CD4-positive, alpha-beta T cell (primary cell): Measurements from ENCODE around the gene PTPMT1. TPM values are rescaled to one million over a fixed set of nuclear protein-coding genes. Genes with fewer than 3 reads are reported as not detected.

ENCODE experiments used
- ATAC-seq: fragments of 200-7000 bp; cut with Tn5 transposase; one replicate; pipeline ENCODE4 v1.10.0; 2022; ENCODE audit warnings: mild to moderate bottlenecking; ENCODE audit not compliant: poor library complexity
- CTCF ChIA-PET: fragments of 350-600 bp; sonication (Branson Sonifier 250); formaldehyde crosslinking; loops from one replicate; lab custom pipeline; 2021; ENCODE audit warnings: antibody characterized with exemption, inconsistent platforms; lab: Charles Lee
- POLR2A ChIA-PET: fragments of 350-600 bp; sonication (Branson Sonifier 250); formaldehyde crosslinking; loops from one replicate; lab custom pipeline; 2021; ENCODE audit warnings: antibody characterized with exemption, inconsistent platforms; lab: Charles Lee
- DNase-seq, 14 experiments: peaks; one replicate each; pipeline ENCODE4 v3.0.0-alpha.2; 2013 to 2020; ENCODE audit warnings: mixed read lengths in 2 of 14
- H3K27ac ChIP-seq, 2 donors: one replicate each; pipeline versions ENCODE4 v1.5.1 to v1.7.0; 2013; ENCODE audit warnings: low read length in 2 of 2, low read depth in 1 of 2, mild to moderate bottlenecking in 1 of 2
- H3K27me3 ChIP-seq, 2 experiments: 1 replicate in 1 of 2; 2 replicates in 1 of 2; pipeline versions ENCODE4 v1.6.1 to v1.7.0; 2013; ENCODE audit warnings: low read length in 2 of 2, control low read depth in 1 of 2, mild to moderate bottlenecking in 1 of 2, moderate library complexity in 1 of 2; ENCODE audit not compliant: insufficient read depth in 2 of 2, control insufficient read depth in 1 of 2
- H3K36me3 ChIP-seq: one replicate; pipeline ENCODE4 v1.6.1; 2013; ENCODE audit warnings: low read length, control low read depth; ENCODE audit not compliant: insufficient read depth
- H3K4me1 ChIP-seq: one replicate; pipeline ENCODE4 v1.6.1; 2013; ENCODE audit warnings: low read length, control low read depth; ENCODE audit not compliant: insufficient read depth
- H3K4me3 ChIP-seq: one replicate; pipeline ENCODE4 v1.5.1; 2013; ENCODE audit warnings: mild to moderate bottlenecking, low read length, moderate library complexity
- H3K9me3 ChIP-seq, 2 experiments: 1 replicate in 1 of 2; 2 replicates in 1 of 2; pipeline versions ENCODE4 v1.6.1 to v1.7.0; 2013; ENCODE audit warnings: low read length in 2 of 2, mild to moderate bottlenecking in 2 of 2, control low read depth in 1 of 2, moderate library complexity in 1 of 2; ENCODE audit not compliant: control insufficient read depth in 1 of 2, insufficient read depth in 1 of 2
- H3K27ac Mint-ChIP-seq: one replicate; pipeline ENCODE4 v1.8.0; 2020; ENCODE audit warnings: mixed read lengths
- H3K27me3 Mint-ChIP-seq: one replicate; pipeline ENCODE4 v1.8.0; 2021; ENCODE audit warnings: mixed read lengths
- H3K36me3 Mint-ChIP-seq: one replicate; pipeline ENCODE4 v1.8.0; 2021; ENCODE audit warnings: low read depth, mixed read lengths
- H3K4me1 Mint-ChIP-seq: one replicate; pipeline ENCODE4 v1.8.0; 2021; ENCODE audit warnings: low read depth, mixed read lengths
- H3K4me3 Mint-ChIP-seq: one replicate; pipeline ENCODE4 v1.8.0; 2020; ENCODE audit warnings: mild to moderate bottlenecking, mixed read lengths
- H3K9me3 Mint-ChIP-seq: one replicate; pipeline ENCODE4 v1.8.0; 2020; ENCODE audit warnings: mixed read lengths
- CTCF ChIP-seq: fragments of 200-600 bp; IDR thresholded peaks from one replicate; pipeline ENCODE4 v1.8.0; 2022; ENCODE audit warnings: antibody characterized with exemption, mild to moderate bottlenecking
- intact Hi-C, 2 experiments: fragments of 100-400 bp; cut with DNase I in 1 of 2; cut with micrococcal nuclease in 1 of 2; formaldehyde crosslinking; loops; one replicate each; pipeline versions ENCODE4 v1.15.1 to v1.9.0; 2023 to 2025; cut with DNase I, micrococcal nuclease
- total RNA-seq, 174 experiments: library from RNA in 2 of 174; stranded (reverse) in 2 of 174; gene quantifications; one replicate each; pipeline ENCODE4 v1.2.3 and lab custom pipeline; 2021 to 2026

PTPMT1 gene
- total RNA-seq, 2 experiments from 2014 or later = 18.9 to 26.7 TPM

GRCh38 chr11:47536915-47537314, 28.5 kb upstream of the PTPMT1 start:
- ChIA-PET POLR2A (interaction anchor here (1.4 kb wide), 1 partner anchor 14 kb away, joined by 3 read pairs; no protein-coding TSS in a partner anchor), CTCF (interaction anchor here (0.7 to 7.9 kb wide), 4 partner anchors 10 to 645 kb away, joined by 3 to 31 read pairs (median 3); partner anchors contain the start of gene CELF1)
- H3K36me3 ChIP-seq = peaks cover 12% of the 10 kb centered on the region
- Mint-ChIP-seq H3K27me3 (no peaks in the 10 kb centered on the region), H3K27ac (no peak overlapping the region), H3K36me3 (peaks cover 46% of the 10 kb centered on the region), H3K4me1 (peaks cover 61% of the 10 kb centered on the region), H3K9me3 (no peaks in the 10 kb centered on the region), H3K4me3 (no peak overlapping the region)
- H3K27ac ChIP-seq = no peak overlapping the region
- DNase-seq = no peak
- ATAC-seq = no peak
- H3K4me3 ChIP-seq = no peak overlapping the region
- H3K4me1 ChIP-seq = peaks cover 50% of the 10 kb centered on the region
- no peaks in the 10 kb centered on the region for H3K9me3 ChIP-seq
- no peaks in the 10 kb centered on the region for H3K27me3 ChIP-seq
- intact Hi-C loops = no loop called here
- no peak for TF ChIP-seq CTCF

GRCh38 chr11:47538741-47539565, 26.4 kb upstream of the PTPMT1 start:
- Histone ChIP-seq H3K36me3 (peaks cover 16% of the 10 kb centered on the region), H3K4me1 (peaks cover 56% of the 10 kb centered on the region), H3K9me3 (no peaks in the 10 kb centered on the region), H3K27me3 (no peaks in the 10 kb centered on the region), H3K27ac (no peak overlapping the region), H3K4me3 (no peak overlapping the region)
- ChIA-PET CTCF (interaction anchor here (0.7 to 7.9 kb wide), 2 partner anchors 13 to 280 kb away, joined by 3 to 31 read pairs; partner anchors contain the start of gene CELF1), POLR2A (interaction anchor here (0.6 to 2.2 kb wide), 3 partner anchors 14 to 200 kb away, joined by 3 to 7 read pairs (median 3); no protein-coding TSS in a partner anchor)
- ATAC-seq (no peak), DNase-seq (no peak)
- no peaks in the 10 kb centered on the region for H3K9me3 Mint-ChIP-seq
- TF ChIP-seq CTCF = no peak
- H3K36me3 Mint-ChIP-seq = peaks cover 40% of the 10 kb centered on the region
- H3K27ac Mint-ChIP-seq = peak overlapping the region; percentile 77
- H3K27me3 Mint-ChIP-seq = no peaks in the 10 kb centered on the region
- peak overlapping the region; percentile 23 for H3K4me3 Mint-ChIP-seq
- peaks cover 70% of the 10 kb centered on the region for H3K4me1 Mint-ChIP-seq
- intact Hi-C loops = no loop called here

- ATAC-seq (no peak), DNase-seq (no peak)
- H3K9me3 ChIP-seq = no peaks in the 10 kb centered on the region
- CTCF ChIA-PET = interaction anchor here (7.9 kb wide), 1 partner anchor 13 kb away, joined by 31 read pairs; the partner anchor contains the start of gene CELF1
- H3K36me3 ChIP-seq = peaks cover 14% of the 10 kb centered on the region
- peaks cover 54% of the 10 kb centered on the region for H3K4me1 ChIP-seq
- peak overlapping the region; percentile 77 for H3K27ac Mint-ChIP-seq
- no peak overlapping the region for H3K27ac ChIP-seq
- H3K4me3 ChIP-seq = no peak overlapping the region
- no peaks in the 10 kb centered on the region for H3K27me3 Mint-ChIP-seq
- no peaks in the 10 kb centered on the region for H3K27me3 ChIP-seq
- peaks cover 46% of the 10 kb centered on the region for H3K36me3 Mint-ChIP-seq
- intact Hi-C loops = loop anchor here in 1 of 2 experiments (10.0 kb wide), 1 partner anchor 45 kb away; no protein-coding TSS in a partner anchor
- no peaks in the 10 kb centered on the region for H3K9me3 Mint-ChIP-seq
- no peak for TF ChIP-seq CTCF
- H3K4me1 Mint-ChIP-seq = peaks cover 77% of the 10 kb centered on the region
- POLR2A ChIA-PET = interaction anchor here (1.0 to 2.2 kb wide), 3 partner anchors 15 to 39 kb away, joined by 3 to 7 read pairs (median 4); partner anchors contain the start of genes KBTBD4 and NDUFS3
- peak overlapping the region; percentile 61 for H3K4me3 Mint-ChIP-seq
These were observed 25.7 kb upstream of the PTPMT1 start for GRCh38 chr11:47539681-47540039.
